Endodermal cell (in vitro differentiated cells): ENCODE measurements around the gene PRR33. TPM values are rescaled to one million over a fixed set of nuclear protein-coding genes. Genes with fewer than 3 reads are reported as not detected.

ENCODE experiments used
- DNase-seq: peaks from one replicate; pipeline ENCODE4 v3.0.0-alpha.2; 2017
- H3K27ac ChIP-seq: 2 replicates; pipeline ENCODE4 v1.5.1; 2013; ENCODE audit warnings: mild to moderate bottlenecking, low read depth, low read length, moderate library complexity
- H3K27me3 ChIP-seq: 2 replicates; pipeline ENCODE4 v1.6.1; 2013; ENCODE audit warnings: mild to moderate bottlenecking, low read length, moderate library complexity; ENCODE audit not compliant: insufficient read depth, control insufficient read depth, poor library complexity, severe bottlenecking
- H3K36me3 ChIP-seq: 2 replicates; pipeline ENCODE4 v1.7.0; 2013; ENCODE audit warnings: mild to moderate bottlenecking, low read length, moderate library complexity; ENCODE audit not compliant: control insufficient read depth, insufficient read depth
- H3K4me1 ChIP-seq: one replicate; pipeline ENCODE4 v1.7.0; 2013; ENCODE audit warnings: low read length; ENCODE audit not compliant: control insufficient read depth, insufficient read depth
- H3K4me3 ChIP-seq: 2 replicates; pipeline ENCODE4 v1.5.1; 2013; ENCODE audit warnings: mild to moderate bottlenecking, low read length, moderate library complexity
- H3K9ac ChIP-seq: 2 replicates; pipeline ENCODE4 v1.6.1; 2013; ENCODE audit warnings: mild to moderate bottlenecking, low read length, moderate library complexity; ENCODE audit not compliant: poor library complexity, severe bottlenecking; ENCODE audit errors: extremely low read depth
- H3K9me3 ChIP-seq: 2 replicates; pipeline ENCODE4 v1.6.1; 2013; ENCODE audit warnings: mild to moderate bottlenecking, low read length, moderate library complexity; ENCODE audit not compliant: control insufficient read depth
- H3K27ac Mint-ChIP-seq: 2 replicates; pipeline ENCODE4 v1.8.0; 2020; ENCODE audit warnings: mixed read lengths
- H3K27me3 Mint-ChIP-seq: 2 replicates; pipeline ENCODE4 v1.8.0; 2021; ENCODE audit warnings: mild to moderate bottlenecking, mixed read lengths; ENCODE audit not compliant: insufficient read depth
- H3K36me3 Mint-ChIP-seq: 2 replicates; pipeline ENCODE4 v1.8.0; 2020; ENCODE audit warnings: low read depth, mixed read lengths
- H3K4me1 Mint-ChIP-seq: 2 replicates; pipeline ENCODE4 v1.8.0; 2020; ENCODE audit warnings: mixed read lengths
- H3K4me3 Mint-ChIP-seq: 2 replicates; pipeline ENCODE4 v1.8.0; 2020; ENCODE audit warnings: mild to moderate bottlenecking, moderate library complexity, mixed read lengths
- H3K9me3 Mint-ChIP-seq: 2 replicates; pipeline ENCODE4 v1.8.0; 2020; ENCODE audit warnings: mild to moderate bottlenecking, mixed read lengths
- CTCF ChIP-seq: fragments of 200-600 bp; sonication (generic); conservative IDR thresholded peaks from 2 replicates; pipeline ENCODE4 v1.5.0; 2021; ENCODE audit warnings: antibody characterized with exemption, mild to moderate bottlenecking
- WGBS, 2 experiments: methylation state at CpG; one replicate each; pipeline versions ENCODE4 v1.1.5 to v1.1.7; 2013; ENCODE audit warnings: missing lambda C conversion rate in 2 of 2, mixed read lengths in 1 of 2; ENCODE audit not compliant: insufficient coverage in 1 of 2, insufficient read length in 1 of 2; 5-methylcytosine and 5-hydroxymethylcytosine counted together
- total RNA-seq, 2 donors: library from RNA; stranded (reverse); fragmentation: NEBNext Ultra II Directional in 1 of 2; extraction: Animal tissue kit (Norgen Biotek cat#: 25700) in 1 of 2; gene quantifications; 2 replicates in 1 of 2; 3 replicates in 1 of 2; pipeline ENCODE4 v1.2.1, GENCODE V29; 2021

Gene PRR33
- total RNA-seq, 2 donors from 2014 or later: not detected

GRCh38 chr11:1868636-1869291, 22.9 kb downstream of the PRR33 start:
- H3K27me3 Mint-ChIP-seq: peaks cover 12% of the 10 kb centered on the region
- no peaks in the 10 kb centered on the region for H3K9me3 ChIP-seq
- 90 to 93% methylated on average over 9 to 25 of the region's 25 CpGs for WGBS, 2 experiments
- TF ChIP-seq CTCF: no peak
- no peaks in the 10 kb centered on the region for H3K36me3 Mint-ChIP-seq
- no peak overlapping the region for H3K27ac Mint-ChIP-seq
- no peaks in the 10 kb centered on the region for H3K27me3 ChIP-seq
- no peaks in the 10 kb centered on the region for H3K36me3 ChIP-seq
- H3K4me3 ChIP-seq: no peak overlapping the region
- no peak overlapping the region for H3K9ac ChIP-seq
- H3K4me3 Mint-ChIP-seq: no peak overlapping the region
- H3K4me1 ChIP-seq: no peaks in the 10 kb centered on the region
- H3K9me3 Mint-ChIP-seq: no peaks in the 10 kb centered on the region
- H3K4me1 Mint-ChIP-seq: no peaks in the 10 kb centered on the region
- no peak for DNase-seq
- H3K27ac ChIP-seq: no peak overlapping the region

GRCh38 chr11:1868056-1868635, 23.5 kb downstream of the PRR33 start:
- H3K9ac ChIP-seq: no peak overlapping the region
- no peaks in the 10 kb centered on the region for H3K9me3 Mint-ChIP-seq
- H3K27me3 ChIP-seq: no peaks in the 10 kb centered on the region
- H3K36me3 ChIP-seq: no peaks in the 10 kb centered on the region
- WGBS, 2 experiments: 88 to 94% methylated on average over 9 to 14 of the region's 14 CpGs
- no peak for TF ChIP-seq CTCF
- no peaks in the 10 kb centered on the region for H3K9me3 ChIP-seq
- H3K27me3 Mint-ChIP-seq: peaks cover 12% of the 10 kb centered on the region
- H3K4me1 ChIP-seq: no peaks in the 10 kb centered on the region
- H3K4me1 Mint-ChIP-seq: no peaks in the 10 kb centered on the region
- H3K27ac Mint-ChIP-seq: no peak overlapping the region
- H3K27ac ChIP-seq: no peak overlapping the region
- H3K4me3 ChIP-seq: no peak overlapping the region
- DNase-seq: no peak
- H3K36me3 Mint-ChIP-seq: no peaks in the 10 kb centered on the region
- no peak overlapping the region for H3K4me3 Mint-ChIP-seq

GRCh38 chr11:1867381-1867780, 24.3 kb downstream of the PRR33 start:
- H3K9me3 ChIP-seq: no peaks in the 10 kb centered on the region
- H3K9me3 Mint-ChIP-seq: no peaks in the 10 kb centered on the region
- H3K36me3 Mint-ChIP-seq: no peaks in the 10 kb centered on the region
- H3K9ac ChIP-seq: no peak overlapping the region
- no peaks in the 10 kb centered on the region for H3K4me1 Mint-ChIP-seq
- no peak overlapping the region for H3K27ac Mint-ChIP-seq
- H3K4me1 ChIP-seq: no peaks in the 10 kb centered on the region
- H3K27me3 ChIP-seq: no peaks in the 10 kb centered on the region
- no peak for DNase-seq
- no peaks in the 10 kb centered on the region for H3K36me3 ChIP-seq
- H3K27me3 Mint-ChIP-seq: peaks cover 15% of the 10 kb centered on the region
- H3K27ac ChIP-seq: no peak overlapping the region
- 84 to 100% methylated on average over 4 to 8 of the region's 8 CpGs for WGBS, 2 experiments
- no peak overlapping the region for H3K4me3 ChIP-seq
- TF ChIP-seq CTCF: no peak
- no peak overlapping the region for H3K4me3 Mint-ChIP-seq
